GM12891 (cell line): ENCODE data around the gene RIMBP2.

ENCODE experiments used
- POLR2A ChIP-seq: IDR thresholded peaks from 2 replicates; pipeline ENCODE4 v1.6.1; 2011; ENCODE audit warnings: low read depth, low read length, control low read depth
- POLR2AphosphoS5 ChIP-seq: IDR thresholded peaks from 2 replicates; pipeline ENCODE4 v1.6.1; 2011; ENCODE audit warnings: low read depth, low read length, control low read depth

GRCh38 chr12:130709151-130709970, 6.7 kb downstream of the RIMBP2 start:
- TF ChIP-seq POLR2A = no peak
- no peak for TF ChIP-seq POLR2AphosphoS5
